Endothelial cell of umbilical vein (primary cell): ENCODE measurements around the gene ATP13A2.
"Not testable (repeated sequence)": the region's sequence is repeated elsewhere in the genome, so short reads cannot be mapped to it uniquely, and the experiment has no call there.

Source experiments
- POLR2A ChIP-seq: IDR thresholded peaks from 2 replicates; pipeline ENCODE4 v1.6.1; 2012; ENCODE audit warnings: low read depth, mild to moderate bottlenecking, control low read depth, low read length
- TF ChIP-seq, protein P1 (sequence below), 2 donors: IDR thresholded peaks; 1 replicate in 1 of 2; 2 replicates in 1 of 2; pipeline ENCODE4 v1.5.1; 2011; ENCODE audit warnings: low read length in 2 of 2, mild to moderate bottlenecking in 2 of 2, moderate library complexity in 2 of 2, control low read depth in 1 of 2, inconsistent platforms in 1 of 2, low read depth in 1 of 2; ENCODE audit not compliant: insufficient read depth in 1 of 2; ENCODE audit errors: extremely low read depth in 1 of 2
- TF ChIP-seq, protein P2 (sequence below): IDR thresholded peaks from 2 replicates; pipeline ENCODE4 v1.6.1; 2011; ENCODE audit not compliant: insufficient read depth, insufficient read length

DNA sequence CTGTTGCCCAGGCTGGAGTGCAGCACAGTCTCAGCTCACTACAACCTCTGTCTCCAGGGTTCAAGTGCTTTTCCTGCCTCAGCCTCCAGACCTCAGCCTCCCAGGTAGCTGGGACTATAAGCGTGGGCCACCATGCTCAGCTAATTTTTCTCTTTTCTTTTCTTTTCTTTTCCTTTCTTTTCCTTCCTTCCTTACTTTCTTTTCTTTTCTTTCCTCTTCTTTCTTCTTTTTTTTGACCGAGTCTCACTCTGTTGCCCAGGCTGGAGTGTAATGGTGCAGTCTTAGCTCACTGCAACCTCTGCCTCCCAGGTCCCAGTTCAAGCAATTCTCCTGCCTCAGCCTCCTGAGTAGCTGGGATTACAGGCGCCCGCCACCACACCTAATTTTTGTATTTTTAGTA lies 47.6 kb downstream of the ATP13A2 start:
- TF ChIP-seq, protein P1, sequence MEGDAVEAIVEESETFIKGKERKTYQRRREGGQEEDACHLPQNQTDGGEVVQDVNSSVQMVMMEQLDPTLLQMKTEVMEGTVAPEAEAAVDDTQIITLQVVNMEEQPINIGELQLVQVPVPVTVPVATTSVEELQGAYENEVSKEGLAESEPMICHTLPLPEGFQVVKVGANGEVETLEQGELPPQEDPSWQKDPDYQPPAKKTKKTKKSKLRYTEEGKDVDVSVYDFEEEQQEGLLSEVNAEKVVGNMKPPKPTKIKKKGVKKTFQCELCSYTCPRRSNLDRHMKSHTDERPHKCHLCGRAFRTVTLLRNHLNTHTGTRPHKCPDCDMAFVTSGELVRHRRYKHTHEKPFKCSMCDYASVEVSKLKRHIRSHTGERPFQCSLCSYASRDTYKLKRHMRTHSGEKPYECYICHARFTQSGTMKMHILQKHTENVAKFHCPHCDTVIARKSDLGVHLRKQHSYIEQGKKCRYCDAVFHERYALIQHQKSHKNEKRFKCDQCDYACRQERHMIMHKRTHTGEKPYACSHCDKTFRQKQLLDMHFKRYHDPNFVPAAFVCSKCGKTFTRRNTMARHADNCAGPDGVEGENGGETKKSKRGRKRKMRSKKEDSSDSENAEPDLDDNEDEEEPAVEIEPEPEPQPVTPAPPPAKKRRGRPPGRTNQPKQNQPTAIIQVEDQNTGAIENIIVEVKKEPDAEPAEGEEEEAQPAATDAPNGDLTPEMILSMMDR (IDR thresholded peaks at IDR 0.05; ENCODE audit: extremely low read depth in 1 of 2, insufficient read depth in 1 of 2, low read depth in 1 of 2, low read length in 2 of 2) = not testable (repeated sequence)
- not testable (repeated sequence) for TF ChIP-seq POLR2A
- TF ChIP-seq, protein P2, sequence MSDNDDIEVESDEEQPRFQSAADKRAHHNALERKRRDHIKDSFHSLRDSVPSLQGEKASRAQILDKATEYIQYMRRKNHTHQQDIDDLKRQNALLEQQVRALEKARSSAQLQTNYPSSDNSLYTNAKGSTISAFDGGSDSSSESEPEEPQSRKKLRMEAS = not testable (repeated sequence)
